HG02870 (cell line): ENCODE results near the gene FHIT.
"Not testable (repeated sequence)": the region's sequence is repeated elsewhere in the genome, so short reads cannot be mapped to it uniquely, and the experiment has no call there.

Source experiments
- ATAC-seq: cut with Tn5 transposase; IDR thresholded peaks from one replicate; pipeline ENCODE4 v1.9.1; 2021; ENCODE audit warnings: mild to moderate bottlenecking, moderate library complexity; ENCODE audit not compliant: unreplicated experiment

Gene FHIT

DNA sequence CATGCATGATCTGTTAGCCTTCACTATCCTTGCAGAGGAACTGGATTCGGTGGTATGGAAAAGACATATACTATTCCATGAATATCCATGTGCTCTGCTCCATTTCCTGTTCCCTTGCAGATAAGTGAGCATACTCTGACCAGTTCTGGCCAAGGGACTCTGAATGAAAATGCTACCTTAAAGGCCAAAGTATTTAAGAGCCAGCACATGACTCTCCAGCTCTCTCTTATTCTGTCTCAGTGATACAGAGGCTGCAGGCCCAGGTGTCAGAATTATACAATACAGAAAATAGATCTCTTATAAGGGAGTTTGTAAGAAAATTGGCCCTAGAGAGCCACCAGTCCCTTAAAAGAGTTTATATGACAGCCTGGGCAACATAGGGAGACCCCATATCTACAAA is 1421.7 kb downstream of the FHIT start:
- ATAC-seq = no peak

- ATAC-seq = no peak
Observed at GRCh38 chr3:59824876-59825275, 1426.4 kb downstream of the FHIT start.

DNA sequence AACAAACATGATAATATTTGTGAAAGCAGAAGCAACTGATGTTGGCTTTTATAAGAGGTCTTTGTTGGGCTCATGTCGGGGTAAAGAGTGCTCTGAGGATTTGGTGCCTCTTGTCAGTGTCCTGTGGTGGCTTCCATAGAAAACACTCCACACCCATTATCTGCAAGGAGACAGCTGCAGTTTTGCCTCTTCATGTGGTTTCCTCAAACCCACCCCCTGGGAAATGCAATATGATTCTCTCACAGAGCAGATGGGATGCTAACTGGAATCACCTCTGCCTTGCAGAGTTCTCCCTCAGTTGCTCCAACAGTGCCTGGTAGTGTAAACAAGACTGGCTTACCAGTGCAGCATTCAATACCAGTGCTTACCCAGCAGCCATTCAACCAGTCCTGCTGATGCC is 1430.0 kb downstream of the FHIT start:
- ATAC-seq = no peak

- no peak for ATAC-seq
Observed at GRCh38 chr3:59820352-59820934, 1430.8 kb downstream of the FHIT start.

DNA sequence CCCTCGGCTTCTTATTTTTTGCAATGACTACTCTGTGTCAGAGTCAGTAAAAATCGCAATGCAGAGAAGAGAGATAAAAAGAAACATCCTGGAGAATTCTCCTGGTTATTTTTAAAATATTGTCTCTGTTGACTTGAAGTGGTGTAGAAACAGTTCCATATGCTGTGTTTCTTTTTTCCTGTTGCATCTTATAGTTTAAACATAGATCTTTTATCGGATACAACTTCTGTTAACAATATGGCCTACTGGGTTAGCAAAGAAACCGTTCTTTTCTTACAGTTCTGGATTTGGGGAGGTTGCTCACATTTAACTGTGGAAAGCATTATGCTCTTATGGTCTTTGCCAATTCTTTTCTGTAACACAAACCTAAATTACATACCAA is 1432.3 kb downstream of the FHIT start:
- no peak for ATAC-seq

DNA sequence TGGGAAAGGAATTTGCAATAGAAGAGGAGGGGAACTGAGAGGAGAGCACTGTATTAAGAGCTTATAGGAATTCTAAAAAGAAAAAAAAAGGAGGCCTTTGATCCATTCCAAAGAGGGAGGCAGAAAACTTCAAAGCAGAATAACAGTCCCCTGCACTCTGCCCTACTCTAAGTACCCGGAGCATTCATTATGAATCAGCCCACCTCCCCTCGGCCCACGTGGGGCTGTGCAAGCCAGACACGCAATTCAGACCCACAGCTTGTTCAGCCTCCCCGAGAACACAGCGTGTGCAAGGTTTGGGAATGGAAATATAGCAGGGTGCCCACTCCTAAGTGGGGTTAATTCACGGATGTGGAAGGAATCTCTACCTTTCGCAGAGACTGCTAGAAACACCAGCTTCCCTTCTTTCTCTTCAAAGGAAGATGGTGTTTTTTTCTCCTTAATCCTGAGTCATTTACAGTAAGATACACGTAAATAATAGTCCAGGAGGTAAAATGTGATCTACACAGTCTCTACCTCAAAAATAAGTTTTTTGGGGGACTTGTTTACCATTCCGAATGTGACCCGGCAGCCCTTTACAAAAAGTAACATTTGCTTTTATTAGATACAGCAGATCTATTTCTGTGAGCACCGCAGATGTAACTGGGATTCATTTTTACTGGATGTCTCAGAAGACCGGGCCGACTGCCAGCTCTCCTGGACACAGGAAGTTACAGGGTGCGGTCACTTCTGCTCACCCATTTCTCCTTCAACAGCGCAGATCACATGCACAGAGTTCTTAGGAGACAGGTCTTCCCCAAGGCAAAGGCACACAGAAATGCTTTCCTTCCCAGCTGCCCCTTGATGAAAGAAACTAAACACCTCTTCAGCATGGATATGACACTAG is 1433.0 kb downstream of the FHIT start:
- no peak for ATAC-seq

DNA sequence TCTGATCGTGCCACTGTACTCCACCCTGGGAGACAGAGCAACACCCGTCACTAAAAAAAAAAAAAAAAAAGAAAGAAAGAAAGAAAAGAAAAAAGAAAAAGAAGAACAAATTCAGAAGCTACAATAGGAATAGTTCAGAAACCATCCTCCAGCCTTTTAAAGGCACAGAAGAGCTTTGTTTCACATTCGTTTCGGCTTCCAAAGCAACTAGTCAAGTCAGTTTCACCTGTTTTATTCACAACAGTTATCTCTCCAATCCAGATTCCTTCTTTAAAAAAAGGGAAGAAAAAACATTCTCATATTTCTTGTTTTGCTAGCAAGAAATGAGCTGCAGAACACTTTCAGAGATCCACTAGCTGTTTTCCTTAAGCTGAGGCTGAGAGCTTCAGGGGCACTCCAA is 1433.7 kb downstream of the FHIT start:
- no peak for ATAC-seq

GRCh38 chr3:59816312-59816711 is 1434.9 kb downstream of the FHIT start:
- no peak for ATAC-seq

GRCh38 chr3:59813148-59813538 is 1438.1 kb downstream of the FHIT start:
- ATAC-seq = no peak

DNA sequence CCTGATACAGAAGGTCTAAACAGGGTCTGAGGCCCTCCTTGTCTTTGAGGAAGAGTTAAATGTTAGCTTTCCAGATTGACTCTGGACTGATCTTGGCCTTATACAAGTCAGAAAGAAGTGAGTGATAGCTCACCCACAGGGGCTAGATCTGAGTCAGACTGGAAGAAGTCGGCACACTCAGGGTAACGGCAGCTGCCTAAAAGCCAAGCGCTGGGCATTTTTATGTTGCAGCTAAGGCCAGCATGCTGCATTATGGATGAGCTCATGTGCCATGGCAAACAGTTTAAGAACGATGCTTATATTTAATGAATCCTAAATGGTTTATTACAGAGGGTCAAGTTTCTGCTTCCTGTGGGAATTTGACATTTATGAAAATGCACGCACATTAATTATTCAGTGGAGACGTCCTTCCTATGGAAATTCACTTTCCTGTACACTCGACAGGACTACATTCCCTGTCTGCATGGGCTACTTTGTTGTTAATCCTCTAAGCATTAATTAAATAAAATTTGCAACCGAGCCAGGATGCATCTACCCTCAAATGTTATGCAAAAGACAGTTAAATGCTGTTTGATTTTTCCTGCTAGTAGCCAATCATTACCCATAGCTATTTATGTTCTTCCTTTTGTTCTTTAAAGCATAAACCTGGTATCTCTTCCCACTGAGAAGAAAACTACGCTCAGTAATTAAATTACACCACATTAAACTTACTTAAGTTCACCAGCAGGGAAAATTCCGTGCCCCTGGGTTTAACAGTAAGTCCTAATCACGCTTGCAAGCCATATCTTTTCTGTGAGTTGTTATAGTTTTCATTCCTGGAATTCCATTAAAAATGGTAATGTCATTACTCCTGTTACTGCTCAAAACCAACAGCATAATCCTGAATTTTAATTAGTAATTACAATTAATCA is 1438.8 kb downstream of the FHIT start:
- no peak for ATAC-seq

DNA sequence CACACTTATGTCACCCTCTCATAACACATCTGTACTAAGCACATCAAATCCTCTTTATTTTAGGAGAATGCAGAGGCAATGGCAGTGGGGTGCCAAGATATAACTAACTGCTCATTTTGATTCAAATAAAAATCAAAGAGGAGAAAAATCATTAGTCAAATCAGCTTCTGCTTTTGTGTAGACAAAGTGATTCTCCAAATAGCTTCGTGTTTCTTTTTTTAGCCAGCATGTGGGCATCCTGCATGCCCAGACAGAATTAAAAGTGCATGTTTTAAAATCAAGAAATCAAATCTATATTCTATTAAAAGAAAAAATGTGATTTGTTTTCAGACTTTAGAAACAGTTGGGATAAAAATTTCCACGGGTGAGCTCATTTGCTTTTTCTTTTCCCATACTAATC is 1440.1 kb downstream of the FHIT start:
- no peak for ATAC-seq

GRCh38 chr3:59810606-59811005 is 1440.6 kb downstream of the FHIT start:
- ATAC-seq = no peak

DNA sequence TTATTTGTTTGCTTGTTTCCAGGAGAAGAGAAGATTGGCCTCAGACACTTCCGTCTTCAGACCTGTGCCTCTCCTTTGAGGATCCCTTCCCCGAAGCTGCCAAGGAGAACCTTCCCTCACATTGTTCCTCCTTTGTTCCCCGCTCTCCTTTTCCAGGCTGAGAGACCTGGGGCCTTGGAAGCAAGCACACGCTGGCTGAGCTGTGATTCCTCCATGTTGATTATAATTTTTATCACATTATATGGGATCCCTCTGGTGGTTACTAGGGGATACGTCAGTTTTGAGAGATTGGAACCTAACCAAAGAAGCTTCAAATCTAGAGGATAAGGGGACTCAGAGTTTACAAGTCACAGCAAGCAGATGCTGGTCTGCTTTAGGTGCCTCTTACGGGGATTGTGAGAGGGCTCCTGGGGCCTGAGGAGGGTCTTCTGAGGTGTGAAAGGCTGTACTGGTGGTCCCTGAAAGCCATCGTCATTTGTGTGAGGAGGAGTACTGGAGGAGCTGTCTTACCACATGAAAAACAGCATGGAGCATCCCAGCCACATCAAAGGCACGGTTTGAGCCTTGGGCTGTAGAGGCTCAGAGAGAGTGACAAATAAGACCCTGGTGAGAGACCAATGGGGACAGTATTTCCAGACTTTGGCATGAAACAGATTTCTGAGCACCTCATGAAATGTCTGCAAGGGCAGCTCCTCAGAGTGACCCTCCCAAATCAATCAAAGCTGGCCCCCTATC is 1441.4 kb downstream of the FHIT start:
- no peak for ATAC-seq

DNA sequence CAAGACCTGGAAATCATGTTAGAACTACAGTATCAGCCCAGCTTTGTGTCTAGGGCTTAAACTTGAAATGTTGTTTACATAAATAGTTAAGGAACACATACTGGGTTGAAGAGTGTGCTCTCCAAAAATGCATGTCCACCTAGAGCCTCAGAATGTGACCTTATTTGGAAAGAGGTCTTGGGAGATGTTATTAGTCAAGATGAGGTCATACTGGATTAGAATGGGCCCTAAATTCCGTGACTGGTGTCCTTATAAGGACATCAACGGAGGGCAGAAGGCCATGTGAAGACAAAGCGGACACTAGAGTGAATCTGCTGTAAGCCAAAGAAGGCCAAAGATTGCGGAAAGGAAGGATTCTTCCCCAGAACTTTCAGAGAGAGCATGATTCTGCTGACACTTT is 1442.2 kb downstream of the FHIT start:
- no peak for ATAC-seq

- ATAC-seq = no peak
Observed at GRCh38 chr3:59808446-59808845, 1442.8 kb downstream of the FHIT start.

- ATAC-seq = no peak
Observed at GRCh38 chr3:59803268-59803667, 1448.0 kb downstream of the FHIT start.

DNA sequence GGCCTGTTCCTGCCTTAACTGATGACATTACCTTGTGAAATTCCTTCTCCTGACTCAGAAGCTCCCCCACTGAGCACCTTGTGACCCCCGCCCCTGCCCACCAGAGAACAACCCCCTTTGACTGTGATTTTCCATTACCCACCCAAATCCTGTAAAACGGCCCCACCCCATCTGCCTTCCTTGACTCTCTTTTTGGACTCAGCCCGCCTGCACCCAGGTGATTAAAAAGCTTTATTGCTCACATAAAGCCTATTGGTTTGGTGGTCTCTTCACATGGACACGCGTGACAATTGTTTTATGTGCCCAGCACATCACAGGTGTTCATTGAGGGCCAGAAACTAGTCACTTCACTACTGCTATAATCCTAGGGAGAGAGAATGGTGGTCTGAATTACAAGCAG is 1448.8 kb downstream of the FHIT start:
- ATAC-seq = not testable (repeated sequence)

DNA sequence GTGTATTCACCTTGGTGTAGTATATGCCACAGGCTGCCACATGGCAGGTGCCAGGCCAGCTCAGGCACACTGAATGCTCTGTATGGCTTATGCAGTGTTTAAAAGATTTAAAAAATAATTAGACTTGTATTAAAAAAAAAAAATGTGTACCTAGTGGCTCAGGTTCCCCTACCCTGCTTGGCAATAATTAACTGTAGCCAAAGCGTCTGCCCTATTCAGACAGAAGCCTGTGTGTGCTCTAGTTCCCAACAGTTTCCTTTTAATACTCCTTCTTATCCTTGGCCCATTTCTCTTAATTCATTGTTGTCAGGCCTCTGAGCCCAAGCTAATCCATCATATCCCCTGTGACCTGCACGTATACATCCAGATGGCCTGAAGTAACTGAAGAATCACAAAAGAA is 1449.2 kb downstream of the FHIT start:
- ATAC-seq = no peak

DNA sequence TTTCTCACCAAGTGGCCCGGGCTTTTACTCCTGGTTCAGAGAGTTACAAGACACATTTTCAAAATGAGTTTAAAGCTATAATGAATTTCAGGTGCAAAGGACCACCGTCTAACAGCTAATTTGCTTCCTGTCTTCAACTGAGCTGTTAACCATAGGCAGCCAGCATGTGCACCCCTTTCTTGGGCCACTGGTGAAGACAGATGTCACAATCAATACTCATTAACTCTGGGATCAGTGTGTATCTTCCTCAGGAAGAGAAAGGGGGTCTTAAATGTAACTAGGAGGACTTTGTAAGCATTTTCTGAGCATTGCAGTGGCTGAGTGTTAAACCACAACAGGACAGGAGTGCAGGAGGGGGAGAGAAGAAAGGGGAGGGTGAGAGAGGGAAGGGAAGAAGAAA is 1450.8 kb downstream of the FHIT start:
- ATAC-seq = no peak

GRCh38 chr3:59798372-59799086 is 1452.7 kb downstream of the FHIT start:
- no peak for ATAC-seq
